Activated T-helper 1 cell treated with anti-CD3 and anti-CD28 coated beads, Interleukin-12 subunit alpha, Interleukin-12 subunit beta, Interleukin-2, Interleukin-4 antibody, amounts not matched to agents 30 ng/mL and 10 ng/mL and 1 ng/mL, durations not matched to agents 14 hours and 24 hours and 36 hours (primary cell): ENCODE measurements around the gene CPD. TPM values are rescaled to one million over a fixed set of nuclear protein-coding genes. Genes with fewer than 3 reads are reported as not detected.
A peak's percentile ranks its signal among the peaks of the same experiment; 100 is the strongest.
"Not testable (repeated sequence)": the region's sequence is repeated elsewhere in the genome, so short reads cannot be mapped to it uniquely, and the experiment has no call there.

ENCODE experiments used
- DNase-seq: peaks from one replicate; pipeline ENCODE4 v3.0.0; 2021; ENCODE audit warnings: low spot score
- H3K27ac Mint-ChIP-seq: one replicate; pipeline ENCODE4 v1.8.0; 2021; ENCODE audit warnings: mild to moderate bottlenecking, mixed read lengths
- H3K27me3 Mint-ChIP-seq: one replicate; pipeline ENCODE4 v1.8.0; 2022; ENCODE audit warnings: mild to moderate bottlenecking, moderate library complexity, mixed read lengths; ENCODE audit not compliant: insufficient read depth
- H3K36me3 Mint-ChIP-seq: one replicate; pipeline ENCODE4 v1.8.0; 2021; ENCODE audit warnings: low read depth, mixed read lengths
- H3K4me1 Mint-ChIP-seq: one replicate; pipeline ENCODE4 v1.8.0; 2021; ENCODE audit warnings: low read depth, mixed read lengths
- H3K4me3 Mint-ChIP-seq: one replicate; pipeline ENCODE4 v1.8.0; 2021; ENCODE audit warnings: mild to moderate bottlenecking, moderate library complexity, mixed read lengths
- H3K9me3 Mint-ChIP-seq: one replicate; pipeline ENCODE4 v1.8.0; 2021; ENCODE audit warnings: mixed read lengths
- intact Hi-C: fragments of 100-400 bp; cut with micrococcal nuclease; formaldehyde crosslinking; loops from one replicate; pipeline ENCODE4 v1.15.1; 2024
- total RNA-seq: library from RNA; stranded (reverse); gene quantifications from 2 replicates; pipeline ENCODE4 v1.2.3, GENCODE V29; 2022

CPD gene
- total RNA-seq: 29.7 and 35.3 TPM in 2 replicates

GRCh38 chr17:30378825-30379302 lies at the start of gene CPD:
Gene CPD (plus strand): TSS chr17:30378927. CDS start chr17:30378981, 54 bp downstream.
- intact Hi-C loops: loop anchor here (1.0 to 10.0 kb wide), 8 partner anchors 15 to 1084 kb away; partner anchors contain the start of genes BLMH, CRLF3, GOSR1 and NUFIP2
- H3K36me3 Mint-ChIP-seq: peaks cover 19% of the 10 kb centered on the region
- H3K4me3 Mint-ChIP-seq: peak within 1 kb of the TSS; percentile 92

GRCh38 chr17:30332057-30332542 lies 46.6 kb upstream of the CPD start:
- peak overlapping the region; percentile 79 for H3K27ac Mint-ChIP-seq
- H3K4me1 Mint-ChIP-seq: peaks cover 45% of the 10 kb centered on the region
- DNase-seq: peak; percentile 31
- intact Hi-C loops: loop anchor here (1.0 to 5.0 kb wide), 8 partner anchors 31 to 465 kb away; partner anchors contain the start of genes BLMH, CPD, NSRP1 and SSH2
- H3K4me3 Mint-ChIP-seq: peak overlapping the region; percentile 42
- no peaks in the 10 kb centered on the region for H3K27me3 Mint-ChIP-seq
- no peaks in the 10 kb centered on the region for H3K9me3 Mint-ChIP-seq
- H3K36me3 Mint-ChIP-seq: peaks cover 4% of the 10 kb centered on the region

More at GRCh38 chr17:30378825-30379302, at the start of gene CPD:
- H3K27ac Mint-ChIP-seq: peak within 1 kb of the TSS; percentile 97
- H3K9me3 Mint-ChIP-seq: no peaks in the 10 kb centered on the region
- peaks cover 67% of the 10 kb centered on the region for H3K4me1 Mint-ChIP-seq
- DNase-seq: peak; percentile 97
- H3K27me3 Mint-ChIP-seq: no peaks in the 10 kb centered on the region

GRCh38 chr17:30333503-30334360 lies 45.0 kb upstream of the CPD start, which contains the start of gene TMIGD1:
Gene TMIGD1 (minus strand): TSS chr17:30334057. CDS start chr17:30332133, 1,924 bp downstream.
- intact Hi-C loops: loop anchor here (2.0 to 5.0 kb wide), 3 partner anchors 161 to 463 kb away; partner anchors contain the start of gene SSH2
- Mint-ChIP-seq H3K4me1 (peaks cover 45% of the 10 kb centered on the region), H3K27ac (peak within 1 kb of the TSS; percentile 7), H3K27me3 (peaks cover 2% of the 10 kb centered on the region), H3K4me3 (no peak within 1 kb of the TSS), H3K9me3 (no peaks in the 10 kb centered on the region), H3K36me3 (peaks cover 4% of the 10 kb centered on the region)
- DNase-seq: no peak

- Mint-ChIP-seq H3K27me3 (peaks cover 3% of the 10 kb centered on the region), H3K4me3 (no peak overlapping the region), H3K36me3 (peaks cover 4% of the 10 kb centered on the region), H3K9me3 (no peaks in the 10 kb centered on the region), H3K27ac (no peak overlapping the region), H3K4me1 (peaks cover 45% of the 10 kb centered on the region)
- no peak for DNase-seq
- intact Hi-C loops: loop anchor here (5.0 kb wide), 2 partner anchors 162 to 402 kb away; partner anchors contain the start of gene SSH2
These were observed 44.3 kb upstream of the CPD start for GRCh38 chr17:30334421-30334820.

GRCh38 chr17:30336369-30337171 lies 42.2 kb upstream of the CPD start:
- H3K4me3 Mint-ChIP-seq: no peak overlapping the region
- no peak overlapping the region for H3K27ac Mint-ChIP-seq
- H3K36me3 Mint-ChIP-seq: peaks cover 4% of the 10 kb centered on the region

GRCh38 chr17:30337393-30337999 lies 41.2 kb upstream of the CPD start:
- no peak overlapping the region for H3K4me3 Mint-ChIP-seq
- DNase-seq: no peak
- no peak overlapping the region for H3K27ac Mint-ChIP-seq
- peaks cover 33% of the 10 kb centered on the region for H3K4me1 Mint-ChIP-seq
- H3K27me3 Mint-ChIP-seq: peaks cover 3% of the 10 kb centered on the region
- no peaks in the 10 kb centered on the region for H3K9me3 Mint-ChIP-seq
- peaks cover 2% of the 10 kb centered on the region for H3K36me3 Mint-ChIP-seq
- intact Hi-C loops: loop anchor here (2.0 kb wide), 1 partner anchor 139 kb away; the partner anchor contains the start of gene GOSR1

More at GRCh38 chr17:30336369-30337171, 42.2 kb upstream of the CPD start:
- H3K9me3 Mint-ChIP-seq: no peaks in the 10 kb centered on the region
- peak; percentile 47 for DNase-seq
- peaks cover 3% of the 10 kb centered on the region for H3K27me3 Mint-ChIP-seq
- H3K4me1 Mint-ChIP-seq: peaks cover 42% of the 10 kb centered on the region
- intact Hi-C loops: loop anchor here (1.0 to 2.0 kb wide), 4 partner anchors 45 to 232 kb away; partner anchors contain the start of genes BLMH and GOSR1

- peaks cover 3% of the 10 kb centered on the region for H3K27me3 Mint-ChIP-seq
- no peak for DNase-seq
- peaks cover 21% of the 10 kb centered on the region for H3K4me1 Mint-ChIP-seq
These were observed 39.6 kb upstream of the CPD start for GRCh38 chr17:30339086-30339485.

GRCh38 chr17:30340801-30341356 lies 37.8 kb upstream of the CPD start:
- Mint-ChIP-seq H3K36me3 (peaks cover 2% of the 10 kb centered on the region), H3K27ac (no peak overlapping the region), H3K27me3 (peaks cover 3% of the 10 kb centered on the region)

More at GRCh38 chr17:30339086-30339485, 39.6 kb upstream of the CPD start:
- Mint-ChIP-seq H3K36me3 (peaks cover 2% of the 10 kb centered on the region), H3K9me3 (no peaks in the 10 kb centered on the region), H3K27ac (no peak overlapping the region), H3K4me3 (no peak overlapping the region)
- intact Hi-C loops: no loop called here

GRCh38 chr17:30341703-30342249 lies 37.0 kb upstream of the CPD start:
- DNase-seq: no peak
- intact Hi-C loops: loop anchor here (2.0 kb wide), 1 partner anchor 23 kb away; no protein-coding TSS in a partner anchor
- Mint-ChIP-seq H3K9me3 (no peaks in the 10 kb centered on the region), H3K27ac (no peak overlapping the region), H3K4me1 (peaks cover 21% of the 10 kb centered on the region), H3K27me3 (peaks cover 3% of the 10 kb centered on the region), H3K36me3 (no peaks in the 10 kb centered on the region), H3K4me3 (no peak overlapping the region)

More at GRCh38 chr17:30340801-30341356, 37.8 kb upstream of the CPD start:
- Mint-ChIP-seq H3K4me1 (peaks cover 25% of the 10 kb centered on the region), H3K9me3 (no peaks in the 10 kb centered on the region), H3K4me3 (no peak overlapping the region)
- intact Hi-C loops: loop anchor here (1.0 to 2.0 kb wide), 2 partner anchors 24 to 37 kb away; partner anchors contain the start of gene CPD
- no peak for DNase-seq

GRCh38 chr17:30343244-30343643 lies 35.5 kb upstream of the CPD start:
- H3K9me3 Mint-ChIP-seq, intact Hi-C loops, H3K27ac Mint-ChIP-seq: not testable (repeated sequence)

GRCh38 chr17:30343796-30344195 lies 34.9 kb upstream of the CPD start:
- Mint-ChIP-seq H3K27ac (no peak overlapping the region), H3K4me1 (peaks cover 19% of the 10 kb centered on the region), H3K9me3 (no peaks in the 10 kb centered on the region), H3K36me3 (no peaks in the 10 kb centered on the region), H3K27me3 (peaks cover 4% of the 10 kb centered on the region), H3K4me3 (no peak overlapping the region)
- intact Hi-C loops: no loop called here
- DNase-seq: no peak

More at GRCh38 chr17:30343244-30343643, 35.5 kb upstream of the CPD start:
- DNase-seq, H3K4me3 Mint-ChIP-seq, H3K27me3 Mint-ChIP-seq, H3K36me3 Mint-ChIP-seq: not testable (repeated sequence)
- H3K4me1 Mint-ChIP-seq: peaks cover 19% of the 10 kb centered on the region
